Airway epithelial cell (primary cell): ENCODE results near the gene MAGEA8. TPM values are rescaled to one million over a fixed set of nuclear protein-coding genes. Genes with fewer than 3 reads are reported as not detected.

Experiments used
- total RNA-seq: library from RNA; depleted of rRNA; stranded (reverse); fragments of >200 nt; gene quantifications from 2 replicates; pipeline ENCODE4 v1.2.3, GENCODE V29; 2015

Gene MAGEA8, protein sequence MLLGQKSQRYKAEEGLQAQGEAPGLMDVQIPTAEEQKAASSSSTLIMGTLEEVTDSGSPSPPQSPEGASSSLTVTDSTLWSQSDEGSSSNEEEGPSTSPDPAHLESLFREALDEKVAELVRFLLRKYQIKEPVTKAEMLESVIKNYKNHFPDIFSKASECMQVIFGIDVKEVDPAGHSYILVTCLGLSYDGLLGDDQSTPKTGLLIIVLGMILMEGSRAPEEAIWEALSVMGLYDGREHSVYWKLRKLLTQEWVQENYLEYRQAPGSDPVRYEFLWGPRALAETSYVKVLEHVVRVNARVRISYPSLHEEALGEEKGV
- total RNA-seq: not detected in 2 replicates

DNA sequence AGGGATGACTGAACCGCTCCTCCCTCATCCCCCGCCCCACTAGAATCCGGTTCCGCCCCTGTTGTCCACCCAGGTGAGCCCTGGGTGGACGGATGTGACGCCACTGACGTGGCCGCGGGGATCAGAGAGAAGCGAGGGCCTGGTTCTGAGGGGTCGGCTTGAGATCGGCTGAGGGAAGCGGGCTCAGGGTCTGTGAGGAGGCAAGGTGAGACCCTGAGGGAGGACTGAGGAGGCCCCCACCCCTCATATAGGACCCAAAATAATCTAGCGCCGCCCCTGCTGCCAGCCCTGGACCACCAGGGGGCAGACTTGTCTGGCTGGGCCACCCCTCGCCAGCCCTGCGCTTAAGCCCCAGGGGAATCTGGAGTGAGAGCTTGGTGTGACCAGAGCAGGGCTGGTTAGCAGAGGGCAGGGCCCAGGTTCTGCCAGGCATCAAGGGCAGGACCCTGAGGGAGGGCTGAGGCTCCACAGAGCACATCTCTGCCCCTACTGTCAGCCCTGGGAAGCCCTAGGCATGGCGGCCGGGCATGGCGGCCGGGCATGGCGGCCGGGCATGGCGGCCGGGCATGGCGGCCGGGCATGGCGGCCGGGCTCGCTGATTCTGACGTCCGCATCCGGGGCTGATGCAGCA, at the start of gene MAGEA8:
MAGEA8 (plus strand) TSS at position 103 of the 631 bp plus-strand sequence. CDS start 3,090 bp downstream, outside the sequence.

DNA sequence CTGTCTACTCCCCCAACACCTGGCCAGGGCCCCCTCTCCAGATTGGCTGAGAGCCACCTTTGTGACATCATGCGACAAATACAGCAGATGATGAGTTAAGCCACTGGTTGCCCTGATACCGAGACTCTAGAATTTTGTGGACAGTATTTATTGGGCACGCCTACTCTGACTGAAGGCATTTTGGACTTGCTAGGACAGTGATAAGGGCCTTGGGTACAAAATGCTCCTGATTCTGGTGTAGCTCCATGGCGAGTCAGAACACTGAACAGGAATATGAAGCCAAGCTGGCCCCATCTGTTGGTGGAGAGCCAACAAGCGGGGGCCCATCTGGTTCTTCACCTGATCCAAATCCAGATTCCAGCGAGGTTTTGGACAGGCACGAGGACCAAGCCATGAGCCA, 48.4 kb downstream of the MAGEA8 start, which contains the start of gene HSFX4:
HSFX4 (plus strand) TSS at position 174 of the 400 bp plus-strand sequence; CDS start at position 246, 72 bp downstream.

Other genes with a start within 250 kb of the MAGEA8 start
- gene TMEM185A, start 249.4 kb upstream of the MAGEA8 start, total RNA-seq: 11.8 and 16.3 TPM in 2 replicates
- gene MAGEA11, start 169.1 kb upstream of the MAGEA8 start, total RNA-seq: not detected in 2 replicates
- gene HSFX1, start 107.1 kb upstream of the MAGEA8 start, total RNA-seq: 0.05 and 0.85 TPM in 2 replicates
- not detected in 2 replicates for gene MAGEA9, start 99.3 kb upstream of the MAGEA8 start, total RNA-seq
- not detected in 2 replicates for gene HSFX4, start 48.4 kb downstream of the MAGEA8 start, total RNA-seq
- 25.7 and 32.9 TPM in 2 replicates for gene EOLA2, start 57.3 kb downstream of the MAGEA8 start, total RNA-seq